EH (cell line): ENCODE measurements around the gene CYLD.

Source experiments
- DNase-seq: peaks from one replicate; pipeline ENCODE4 v3.0.0-alpha.2; 2015; ENCODE audit warnings: low read depth

CYLD gene

GRCh38 chr16:50847166-50847565 is 105.3 kb downstream of the CYLD start:
- no peak for DNase-seq

GRCh38 chr16:50848755-50849514 is 107.0 kb downstream of the CYLD start:
- no peak for DNase-seq
